Caco-2 (cell line): Measurements from ENCODE around the gene PARD6G. TPM values are rescaled to one million over a fixed set of nuclear protein-coding genes. Genes with fewer than 3 reads are reported as not detected.

ENCODE experiments used
- BruUV-seq: library from RNA; stranded (reverse); fragments of 400-500 nt; replicated peaks from 2 replicates; lab custom pipeline; 2021; lab: Mats Ljungman, UMichigan
- CTCF ChIA-PET: fragments of 300-600 bp; sonication (Branson Sonifier 250); formaldehyde crosslinking; loops from one replicate; lab custom pipeline; 2022; ENCODE audit warnings: antibody characterized with exemption; lab: Charles Lee
- POLR2A ChIA-PET: fragments of 300-600 bp; sonication (Branson Sonifier 250); formaldehyde crosslinking; loops from one replicate; lab custom pipeline; 2022; ENCODE audit warnings: antibody characterized with exemption; lab: Charles Lee
- DNase-seq, 2 experiments: peaks; one replicate each; pipeline versions ENCODE4 v3.0.0 to v3.0.0-alpha.2; 2020 to 2022
- H3K27me3 ChIP-seq: replicated peaks from 2 replicates; pipeline ENCODE4 v1.6.0; 2011; ENCODE audit warnings: low read length; ENCODE audit not compliant: control insufficient read depth, insufficient read depth
- H3K36me3 ChIP-seq: 2 replicates; pipeline ENCODE4 v1.5.1; 2011; ENCODE audit warnings: low read length; ENCODE audit not compliant: control insufficient read depth, insufficient read depth
- H3K4me1 ChIP-seq: fragments of 250-450 bp; sonication (Bioruptor Pico); 2 replicates; pipeline ENCODE4 v1.5.1; 2020; ENCODE audit warnings: mild to moderate bottlenecking
- H3K4me3 ChIP-seq: 2 replicates; pipeline ENCODE4 v1.5.1; 2011; ENCODE audit warnings: low read depth, mild to moderate bottlenecking, control low read depth, low read length
- H3K9me3 ChIP-seq: fragments of 250-450 bp; sonication (Bioruptor Pico); 2 replicates; pipeline ENCODE4 v1.5.1; 2020; ENCODE audit warnings: mild to moderate bottlenecking, moderate library complexity
- H3K27ac Mint-ChIP-seq: one replicate; pipeline ENCODE4 v1.8.0; 2022; ENCODE audit warnings: mixed read lengths; ENCODE audit not compliant: unreplicated experiment
- H3K27me3 Mint-ChIP-seq: one replicate; pipeline ENCODE4 v1.8.0; 2022; ENCODE audit warnings: mixed read lengths; ENCODE audit not compliant: insufficient read depth, unreplicated experiment
- H3K36me3 Mint-ChIP-seq: one replicate; pipeline ENCODE4 v1.8.0; 2022; ENCODE audit warnings: mild to moderate bottlenecking, mixed read lengths; ENCODE audit not compliant: insufficient read depth, unreplicated experiment
- H3K4me1 Mint-ChIP-seq: one replicate; pipeline ENCODE4 v1.8.0; 2022; ENCODE audit warnings: low read depth, mixed read lengths; ENCODE audit not compliant: unreplicated experiment
- H3K4me3 Mint-ChIP-seq: one replicate; pipeline ENCODE4 v1.8.0; 2022; ENCODE audit warnings: mild to moderate bottlenecking, moderate library complexity, mixed read lengths; ENCODE audit not compliant: unreplicated experiment
- H3K9me3 Mint-ChIP-seq: one replicate; pipeline ENCODE4 v1.8.0; 2022; ENCODE audit warnings: mixed read lengths; ENCODE audit not compliant: unreplicated experiment
- intact Hi-C: fragments of 100-400 bp; cut with micrococcal nuclease; formaldehyde crosslinking; loops from one replicate; pipeline ENCODE4 v1.10.0; 2022; ENCODE audit not compliant: unreplicated experiment
- total RNA-seq: library from RNA; stranded (reverse); gene quantifications from 2 replicates; pipeline ENCODE4 v1.2.3, GENCODE V29; 2022
- TF ChIP-seq, protein P1 (sequence below), 2 experiments: fragments of 200-600 bp in 1 of 2; IDR thresholded peaks; 1 replicate in 1 of 2; 2 replicates in 1 of 2; pipeline versions ENCODE4 v1.5.1 to v1.8.0; 2011 to 2022; ENCODE audit warnings: antibody characterized with exemption in 1 of 2, control low read depth in 1 of 2, inconsistent platforms in 1 of 2, low read depth in 1 of 2, low read length in 1 of 2, mild to moderate bottlenecking in 1 of 2, moderate library complexity in 1 of 2; ENCODE audit not compliant: insufficient read depth in 1 of 2, severe bottlenecking in 1 of 2, unreplicated experiment in 1 of 2

The PARD6G gene
- total RNA-seq, 1 experiment from 2014 or later: 1.3 TPM

DNA sequence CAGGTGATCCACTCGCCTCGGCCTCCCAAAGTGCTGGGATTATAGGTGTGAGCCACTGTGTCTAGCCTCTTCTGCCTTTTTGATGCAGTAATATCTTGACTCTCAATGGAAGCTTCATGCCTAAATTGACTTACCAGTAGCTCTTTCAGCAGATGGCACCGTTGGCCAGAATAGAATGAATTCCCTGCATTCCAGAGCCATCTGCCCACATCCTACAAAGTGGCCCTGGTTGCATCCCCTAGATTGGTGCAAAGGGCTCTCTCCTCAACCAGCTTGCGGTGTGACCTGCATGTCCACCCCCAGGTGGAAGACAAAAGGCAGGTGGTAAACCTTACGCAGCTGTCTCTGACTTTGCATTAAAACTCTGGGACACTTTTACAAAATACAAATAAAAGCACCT lies 4.4 kb upstream of the PARD6G start:
- CTCF ChIA-PET: no interaction called here
- DNase-seq: no peak
- no peaks in the 10 kb centered on the region for H3K27me3 Mint-ChIP-seq
- Histone ChIP-seq H3K9me3 (no peaks in the 10 kb centered on the region), H3K4me3 (no peak overlapping the region), H3K4me1 (no peaks in the 10 kb centered on the region), H3K27me3 (no peaks in the 10 kb centered on the region), H3K36me3 (no peaks in the 10 kb centered on the region)
- peaks cover 3% of the 10 kb centered on the region for H3K9me3 Mint-ChIP-seq
- no peaks in the 10 kb centered on the region for H3K36me3 Mint-ChIP-seq
- intact Hi-C loops: no loop called here
- H3K4me1 Mint-ChIP-seq: no peaks in the 10 kb centered on the region
- BruUV-seq: no TSS peak
- TF ChIP-seq, protein P1, sequence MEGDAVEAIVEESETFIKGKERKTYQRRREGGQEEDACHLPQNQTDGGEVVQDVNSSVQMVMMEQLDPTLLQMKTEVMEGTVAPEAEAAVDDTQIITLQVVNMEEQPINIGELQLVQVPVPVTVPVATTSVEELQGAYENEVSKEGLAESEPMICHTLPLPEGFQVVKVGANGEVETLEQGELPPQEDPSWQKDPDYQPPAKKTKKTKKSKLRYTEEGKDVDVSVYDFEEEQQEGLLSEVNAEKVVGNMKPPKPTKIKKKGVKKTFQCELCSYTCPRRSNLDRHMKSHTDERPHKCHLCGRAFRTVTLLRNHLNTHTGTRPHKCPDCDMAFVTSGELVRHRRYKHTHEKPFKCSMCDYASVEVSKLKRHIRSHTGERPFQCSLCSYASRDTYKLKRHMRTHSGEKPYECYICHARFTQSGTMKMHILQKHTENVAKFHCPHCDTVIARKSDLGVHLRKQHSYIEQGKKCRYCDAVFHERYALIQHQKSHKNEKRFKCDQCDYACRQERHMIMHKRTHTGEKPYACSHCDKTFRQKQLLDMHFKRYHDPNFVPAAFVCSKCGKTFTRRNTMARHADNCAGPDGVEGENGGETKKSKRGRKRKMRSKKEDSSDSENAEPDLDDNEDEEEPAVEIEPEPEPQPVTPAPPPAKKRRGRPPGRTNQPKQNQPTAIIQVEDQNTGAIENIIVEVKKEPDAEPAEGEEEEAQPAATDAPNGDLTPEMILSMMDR (IDR thresholded peaks at IDR 0.05; ENCODE audit: insufficient read depth in 1 of 2, low read depth in 1 of 2, low read length in 1 of 2, severe bottlenecking in 1 of 2, unreplicated experiment in 1 of 2): no peak
- H3K27ac Mint-ChIP-seq: no peak overlapping the region
- no peak overlapping the region for H3K4me3 Mint-ChIP-seq
- POLR2A ChIA-PET: no interaction called here

DNA sequence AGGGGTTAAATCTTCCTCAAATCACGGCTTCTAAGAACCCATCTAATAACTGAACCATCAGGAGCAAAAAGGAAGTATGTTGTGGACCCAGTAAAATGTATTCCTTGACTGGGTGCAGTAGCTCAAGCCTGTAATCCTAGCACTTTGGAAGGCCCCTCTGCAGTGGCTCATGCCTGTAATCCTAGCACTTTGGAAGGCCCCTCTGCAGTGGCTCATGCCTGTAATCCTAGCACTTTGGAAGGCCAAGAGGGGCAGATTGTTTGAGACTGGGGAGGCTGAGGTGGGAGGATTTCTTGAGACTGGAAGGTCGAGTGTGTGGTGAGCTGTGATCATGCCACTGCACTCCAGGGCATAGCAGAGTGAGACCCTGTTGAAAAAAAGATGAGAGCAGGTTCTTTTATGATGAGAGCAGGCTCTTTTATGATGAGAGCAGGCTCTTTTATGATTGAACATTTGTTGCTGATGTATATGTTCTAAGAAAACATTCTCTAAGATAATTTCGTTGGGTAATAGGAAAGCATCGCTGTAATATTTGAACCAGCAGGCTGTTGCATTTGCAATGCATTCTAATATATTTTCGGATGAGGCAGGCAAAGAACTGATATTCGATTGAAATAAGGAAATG lies 3.5 kb upstream of the PARD6G start:
- POLR2A ChIA-PET: no interaction called here
- intact Hi-C loops: no loop called here
- Mint-ChIP-seq H3K9me3 (no peaks in the 10 kb centered on the region), H3K27me3 (no peaks in the 10 kb centered on the region), H3K36me3 (no peaks in the 10 kb centered on the region), H3K4me3 (no peak overlapping the region), H3K27ac (no peak overlapping the region), H3K4me1 (no peaks in the 10 kb centered on the region)
- Histone ChIP-seq H3K4me3 (no peak overlapping the region), H3K27me3 (no peaks in the 10 kb centered on the region), H3K9me3 (no peaks in the 10 kb centered on the region), H3K4me1 (no peaks in the 10 kb centered on the region), H3K36me3 (no peaks in the 10 kb centered on the region)
- BruUV-seq: no TSS peak
- TF ChIP-seq, protein P1 (IDR thresholded peaks at IDR 0.05; ENCODE audit: insufficient read depth in 1 of 2, low read depth in 1 of 2, low read length in 1 of 2, severe bottlenecking in 1 of 2, unreplicated experiment in 1 of 2): no peak
- DNase-seq: no peak
- CTCF ChIA-PET: no interaction called here

DNA sequence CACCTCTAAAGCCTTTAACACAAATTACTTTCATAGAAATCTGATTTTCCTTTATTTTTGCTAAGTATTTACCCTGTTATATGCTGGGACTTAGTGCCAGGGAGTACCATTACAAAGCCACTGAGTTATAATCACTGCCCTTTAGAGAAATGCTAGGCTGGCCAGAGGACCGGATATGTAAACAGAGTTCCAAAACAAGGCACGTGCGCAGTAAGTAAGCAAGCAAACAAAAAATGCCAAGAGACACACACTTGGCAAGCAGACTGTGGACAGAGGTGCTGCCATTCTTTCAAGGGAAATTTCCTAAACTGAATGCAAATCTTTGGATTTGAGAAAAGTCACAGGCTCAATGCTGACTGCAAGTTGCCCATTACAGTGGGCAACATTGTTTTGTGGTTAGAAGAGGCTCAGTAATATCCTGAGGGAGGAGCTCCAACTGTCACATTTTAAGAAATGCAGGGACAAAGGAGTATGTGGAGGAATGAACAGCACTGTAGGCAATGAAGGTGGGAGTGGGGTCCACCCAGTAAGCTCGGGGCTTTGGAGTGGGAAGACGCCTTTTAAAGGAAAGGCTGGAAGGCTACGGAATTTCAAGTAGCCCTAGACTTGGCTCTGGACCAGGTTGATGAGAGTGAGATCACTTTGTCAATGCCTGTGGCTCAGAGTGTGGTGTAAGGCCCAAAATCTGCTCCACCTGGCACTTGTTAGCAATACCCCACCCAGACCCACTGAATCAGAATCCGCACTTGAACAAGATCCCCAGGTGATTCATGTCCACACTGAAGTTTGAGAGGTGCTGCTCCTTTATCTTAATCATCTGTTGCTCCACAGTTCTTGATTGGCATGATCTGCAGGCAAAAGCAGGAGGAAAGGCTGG lies 2.1 kb upstream of the PARD6G start:
- Mint-ChIP-seq H3K27me3 (no peaks in the 10 kb centered on the region), H3K4me3 (no peak overlapping the region), H3K27ac (no peak overlapping the region), H3K36me3 (no peaks in the 10 kb centered on the region), H3K4me1 (no peaks in the 10 kb centered on the region), H3K9me3 (no peaks in the 10 kb centered on the region)
- H3K27me3 ChIP-seq: no peaks in the 10 kb centered on the region
- CTCF ChIA-PET: no interaction called here
- no TSS peak for BruUV-seq
- DNase-seq: no peak
- POLR2A ChIA-PET: no interaction called here
- no peaks in the 10 kb centered on the region for H3K9me3 ChIP-seq
- no peak overlapping the region for H3K4me3 ChIP-seq
- no peaks in the 10 kb centered on the region for H3K4me1 ChIP-seq
- TF ChIP-seq, protein P1 (IDR thresholded peaks at IDR 0.05; ENCODE audit: insufficient read depth in 1 of 2, low read depth in 1 of 2, low read length in 1 of 2, severe bottlenecking in 1 of 2, unreplicated experiment in 1 of 2): no peak
- intact Hi-C loops: no loop called here
- no peaks in the 10 kb centered on the region for H3K36me3 ChIP-seq
